Stimulated activated naive CD8-positive, alpha-beta T cell treated with anti-CD3 and anti-CD28 coated beads, Interleukin-15, Interleukin-2, amounts not matched to agents 100 U/mL and 50 U/mL, for 24 hours (primary cell): ENCODE data around the gene HNRNPU.

Experiments
- ATAC-seq: fragments of 150-1000 bp; cut with Tn5 transposase; one replicate; pipeline ENCODE4 v1.10.0; 2021
- DNase-seq: peaks from one replicate; pipeline ENCODE4 v3.0.0; 2021

The HNRNPU gene

GRCh38 chr1:244862699-244863490, 1.4 kb downstream of the HNRNPU start:
- ATAC-seq = peak; percentile 80
- peak; percentile 97 for DNase-seq

GRCh38 chr1:244862354-244862698, 2.0 kb downstream of the HNRNPU start:
- DNase-seq (no peak), ATAC-seq (no peak)

GRCh38 chr1:244861683-244862082, 2.7 kb downstream of the HNRNPU start:
- ATAC-seq (no peak), DNase-seq (no peak)

DNA sequence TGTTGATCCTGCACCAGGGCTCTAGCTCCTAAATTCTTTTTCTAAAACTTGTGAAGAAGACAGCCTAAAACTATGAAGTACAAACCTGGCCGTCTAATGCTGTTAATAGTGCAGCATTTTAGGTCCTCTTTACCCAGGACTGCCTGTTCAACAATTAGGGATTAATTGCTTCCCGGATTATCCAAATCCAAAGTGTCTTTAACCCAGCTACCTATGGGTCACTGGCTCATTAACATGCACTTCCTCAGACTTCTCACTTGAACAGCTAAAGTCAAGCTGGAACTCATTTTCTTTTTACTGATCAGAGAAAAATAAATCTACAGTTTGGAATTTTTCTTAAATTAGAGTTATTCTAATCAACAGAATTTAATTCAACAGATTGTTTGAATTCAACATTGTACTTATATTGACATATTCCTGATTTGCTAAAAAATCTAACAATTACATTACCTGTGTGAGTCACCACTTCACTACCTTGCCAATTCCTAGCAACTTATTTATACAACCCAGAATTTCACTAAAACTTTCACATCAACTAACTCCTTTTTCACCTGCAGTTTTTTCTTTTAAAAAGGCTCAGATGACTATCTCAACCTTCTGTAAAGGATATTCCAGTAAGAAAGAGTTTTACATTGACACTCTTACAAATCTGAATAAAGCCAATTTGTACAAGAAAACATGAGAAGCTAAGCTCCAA, 3.3 kb downstream of the HNRNPU start:
- DNase-seq (no peak), ATAC-seq (no peak)

DNA sequence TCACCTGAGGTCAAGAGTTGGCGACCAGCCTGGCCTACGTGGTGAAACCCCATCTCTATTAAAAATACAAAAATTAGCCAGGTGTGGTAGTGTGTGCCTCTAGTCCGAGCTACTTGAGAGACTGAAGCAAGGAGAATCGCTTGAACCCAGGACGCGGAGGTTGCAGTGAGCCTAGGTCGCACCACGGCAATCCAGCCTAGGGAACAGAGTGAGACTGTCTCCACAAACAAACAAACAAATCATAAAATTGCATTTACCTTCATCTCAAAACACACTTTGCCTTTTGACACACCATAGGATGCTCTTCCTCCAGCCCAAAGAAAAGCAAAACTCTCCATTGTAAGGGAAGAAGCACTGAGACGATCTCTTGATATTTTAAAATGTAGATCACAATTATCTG, 4.3 kb downstream of the HNRNPU start:
- ATAC-seq (no peak), DNase-seq (no peak)

GRCh38 chr1:244858357-244858756, 6.0 kb downstream of the HNRNPU start:
- DNase-seq = no peak
- ATAC-seq = no peak

DNA sequence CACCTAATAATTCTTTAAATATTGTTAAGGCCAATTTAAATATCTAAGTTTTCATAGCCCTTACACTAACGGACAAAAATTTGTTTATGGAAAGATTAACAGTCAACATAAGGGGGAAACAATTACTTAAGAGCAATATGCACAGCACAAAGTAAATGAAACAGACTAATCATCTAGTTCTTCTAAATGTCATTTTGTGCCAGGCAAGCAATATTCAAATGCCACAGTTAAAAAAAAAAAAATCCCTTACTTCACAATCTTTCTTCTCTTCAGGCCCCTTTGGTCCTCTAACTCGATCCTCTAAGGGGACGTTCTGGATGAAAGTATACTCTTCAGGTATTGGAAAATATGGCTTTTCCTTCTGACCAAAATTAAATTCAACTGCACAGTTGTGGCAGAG, 6.6 kb downstream of the HNRNPU start:
- DNase-seq (no peak), ATAC-seq (no peak)

- ATAC-seq = peak; percentile 24
- no peak for DNase-seq
Measured at GRCh38 chr1:244854865-244855578, 9.3 kb downstream of the HNRNPU start.

GRCh38 chr1:244854166-244854565, 10.2 kb downstream of the HNRNPU start:
- no peak for ATAC-seq
- no peak for DNase-seq

DNA sequence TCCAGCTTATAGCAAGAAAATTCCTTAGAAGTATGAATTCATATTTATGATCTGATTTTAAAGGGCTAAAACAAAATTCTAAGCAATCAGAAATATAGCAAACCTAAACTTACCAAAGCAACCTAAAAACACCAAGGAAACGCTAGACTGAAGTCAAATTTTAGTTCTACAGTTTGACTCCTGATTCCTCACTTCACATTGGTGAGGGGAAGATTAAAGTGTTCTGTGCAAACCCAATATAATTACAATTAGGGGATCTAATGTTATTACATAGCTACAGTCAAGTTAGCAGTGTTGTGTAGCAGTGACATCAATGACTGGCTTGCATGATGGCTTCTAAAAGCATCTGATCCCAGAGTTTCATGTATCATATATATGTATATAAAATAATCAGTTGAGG, 11.6 kb downstream of the HNRNPU start:
- DNase-seq = no peak
- ATAC-seq = no peak

DNA sequence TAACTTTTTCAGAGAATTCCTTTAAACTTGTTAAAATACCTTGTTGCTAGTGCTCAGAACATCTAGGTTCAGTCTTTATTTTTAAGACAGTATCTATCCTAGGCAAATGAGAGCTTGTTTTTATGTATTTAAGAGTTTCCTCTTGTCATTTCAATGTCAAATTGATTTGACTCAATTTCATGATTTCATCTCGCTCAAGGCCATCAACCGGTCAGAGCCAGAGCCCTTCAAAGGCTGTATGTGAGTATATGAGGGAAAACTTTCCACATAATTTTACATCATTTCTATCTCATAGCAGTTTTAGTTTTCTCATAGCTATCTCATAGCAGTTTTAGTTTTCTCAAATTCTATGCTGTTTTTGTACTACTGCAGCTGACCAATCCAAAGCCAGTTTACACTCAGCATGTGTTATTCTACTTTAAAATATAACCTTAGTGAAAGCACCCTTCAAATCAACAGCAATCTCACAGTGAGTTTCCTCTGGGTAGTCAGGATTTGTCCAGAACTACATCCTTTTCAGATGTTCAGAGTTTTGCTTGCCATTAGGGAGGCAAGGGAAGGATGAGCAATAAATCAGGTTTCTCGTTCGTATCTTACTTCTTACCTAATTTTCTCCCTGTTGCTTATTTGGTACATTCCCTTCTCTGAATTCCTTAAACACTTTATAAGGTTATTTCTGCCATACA, 12.7 kb downstream of the HNRNPU start:
- ATAC-seq = peak; percentile 11
- no peak for DNase-seq

GRCh38 chr1:244850896-244851295, 13.4 kb downstream of the HNRNPU start:
- ATAC-seq (no peak), DNase-seq (no peak)

DNA sequence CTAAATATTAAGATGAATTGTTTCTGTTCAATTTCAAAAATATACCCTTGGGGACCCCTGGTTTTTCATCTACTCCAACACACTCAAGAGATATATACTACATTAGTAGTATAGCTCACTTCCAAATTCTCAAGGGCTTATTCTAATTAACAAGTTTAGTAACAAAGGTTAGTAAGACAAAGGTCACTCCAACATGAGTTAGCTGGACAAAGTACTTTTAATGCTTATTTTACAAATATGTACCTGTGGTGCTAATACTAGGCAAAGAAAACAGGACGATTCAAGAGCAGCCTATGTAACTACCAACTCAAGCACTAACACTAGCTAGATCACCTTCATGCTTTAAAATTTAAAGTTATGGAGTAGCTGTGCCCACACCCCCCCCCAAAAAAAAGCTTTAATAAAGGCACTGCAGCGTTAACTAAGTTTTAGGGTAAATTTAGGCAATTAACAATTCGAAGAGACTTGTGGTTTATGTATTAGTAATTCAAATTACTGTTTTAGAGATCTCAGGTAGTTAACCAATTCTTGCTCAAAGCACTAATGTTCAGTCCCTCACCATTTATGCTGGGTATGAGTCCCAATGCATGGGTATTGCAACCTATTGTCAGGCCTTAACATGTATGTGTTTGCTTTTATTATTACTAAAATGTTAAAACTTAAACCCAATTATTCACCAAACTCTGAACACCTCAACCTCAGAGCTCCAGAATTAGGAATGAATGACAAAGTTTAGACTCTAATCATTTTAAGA, 14.1 kb downstream of the HNRNPU start:
- ATAC-seq (no peak), DNase-seq (no peak)

- no peak for ATAC-seq
- DNase-seq = no peak
Measured at GRCh38 chr1:244849189-244849866, 15.0 kb downstream of the HNRNPU start.

DNA sequence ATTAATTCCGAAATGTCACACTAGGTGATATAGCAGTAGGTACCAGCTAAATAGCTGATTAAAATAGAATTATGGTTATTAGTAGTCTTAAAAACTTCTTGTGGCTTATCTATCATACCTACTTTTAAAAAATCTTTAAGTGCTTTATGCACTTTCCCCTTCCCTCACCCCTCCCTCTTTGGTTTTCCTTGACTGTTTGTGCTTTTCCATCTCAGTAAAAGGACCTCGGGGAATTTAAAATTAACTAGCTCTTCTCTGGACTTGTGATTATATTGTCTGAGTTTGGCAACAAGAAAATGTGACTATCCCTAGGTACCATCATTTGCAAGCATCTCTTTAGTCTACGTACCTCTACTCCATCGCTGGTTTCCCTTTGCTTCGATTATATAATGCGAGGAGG, 17.7 kb downstream of the HNRNPU start:
- DNase-seq (no peak), ATAC-seq (no peak)

- DNase-seq = no peak
- ATAC-seq = no peak
Measured at GRCh38 chr1:244844155-244845121, 19.9 kb downstream of the HNRNPU start.

DNA sequence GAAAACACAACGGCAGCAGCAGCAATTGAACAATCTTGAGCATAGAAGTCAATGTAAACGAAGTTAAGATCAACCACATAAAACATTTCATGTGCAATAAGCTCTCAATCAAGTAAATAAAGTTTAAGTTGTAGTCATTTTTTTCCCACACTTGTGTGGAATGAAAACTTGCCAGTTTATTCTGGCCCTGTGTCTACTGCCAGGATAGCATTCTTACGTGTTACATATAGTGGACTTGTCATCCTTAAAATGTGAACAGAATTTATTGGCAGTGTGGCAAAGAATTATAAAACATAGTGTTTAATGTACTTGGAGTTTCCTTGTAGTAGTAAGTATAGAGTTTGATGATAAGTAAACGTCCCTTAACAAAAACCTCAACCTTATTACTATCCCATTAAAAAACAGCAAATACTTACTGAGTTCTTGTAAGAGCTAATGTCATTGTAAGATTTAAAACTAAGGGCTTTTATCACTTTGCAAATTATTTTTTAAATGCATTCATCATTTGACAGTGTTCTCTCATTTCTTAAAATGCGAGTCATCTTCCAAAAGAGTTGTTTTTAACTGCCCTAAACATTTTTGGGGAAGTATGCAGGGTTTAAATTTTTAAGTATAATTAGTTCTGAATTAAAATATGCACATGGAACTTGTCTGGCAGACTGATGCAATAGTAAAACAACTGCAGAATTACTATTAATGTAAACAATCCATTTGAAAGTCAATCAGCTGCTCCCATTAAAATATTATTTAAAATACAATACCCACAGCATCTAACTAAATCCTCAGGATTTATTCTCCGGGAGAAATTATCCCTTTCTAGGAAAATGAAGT, 21.0 kb downstream of the HNRNPU start:
- ATAC-seq = no peak

GRCh38 chr1:244841273-244841927, 22.9 kb downstream of the HNRNPU start:
- no peak for DNase-seq

More for the DNA sequence above, 21.0 kb downstream of the HNRNPU start:
- no peak for DNase-seq

More at GRCh38 chr1:244841273-244841927, 22.9 kb downstream of the HNRNPU start:
- ATAC-seq = no peak
